ENCODE data around the gene ANKRD40CL. TPM values are rescaled to one million over a fixed set of nuclear protein-coding genes. Genes with fewer than 3 reads are reported as not detected.

ANKRD40CL gene
- polyA plus RNA-seq, 1 donor (not counting 4 experiments of a cell fraction or from before 2014, with no cell fraction given): not detected

DNA sequence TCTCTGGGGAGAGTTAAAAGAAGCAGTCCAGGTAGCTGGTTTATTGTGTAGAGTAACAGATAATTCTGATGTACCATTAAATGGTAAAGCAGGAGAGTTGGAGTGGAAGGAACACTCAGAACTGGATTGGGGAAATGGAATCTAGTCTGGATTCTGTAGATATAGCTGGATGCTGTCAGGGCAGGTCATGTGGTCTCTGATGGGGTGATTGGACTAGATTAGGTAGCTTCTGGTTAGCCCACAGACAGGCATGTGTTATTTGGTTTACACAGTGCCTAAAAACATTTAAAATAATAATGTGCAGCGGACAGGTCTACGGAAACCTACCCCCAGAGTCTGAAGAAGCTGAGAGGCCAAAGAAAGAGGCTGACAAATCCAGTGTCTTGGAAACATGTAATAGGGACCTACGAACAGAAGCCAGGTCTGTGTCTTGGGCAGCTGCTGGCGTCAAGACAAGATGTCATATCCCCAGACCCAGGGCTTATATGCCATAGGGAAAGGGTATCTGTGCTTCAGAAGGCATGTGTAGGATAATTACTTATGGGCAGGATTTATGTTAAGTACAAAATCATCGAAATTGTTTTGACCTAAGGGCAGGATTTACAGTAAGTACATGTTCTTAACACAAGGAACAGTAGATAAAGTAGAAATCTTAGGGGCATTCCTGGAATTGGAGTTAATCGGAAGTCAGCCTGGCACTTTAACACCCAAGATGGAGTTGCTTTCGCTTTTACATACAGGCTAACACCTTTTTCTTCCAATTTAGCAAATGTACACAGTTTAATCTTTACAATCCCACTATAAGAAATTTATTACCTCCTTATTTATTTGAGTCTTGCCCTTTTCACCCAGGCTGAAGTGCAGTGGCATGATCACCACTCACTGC is 35.5 kb downstream of the ANKRD40CL start:
- FAIRE-seq (no peak), DNase-seq (ENCODE audit: low read depth, low spot score) (no peak)
- H3K36me3 ChIP-seq (ENCODE audit: control insufficient read depth in 2 of 2, extremely low read depth in 1 of 2, insufficient read depth in 2 of 2, low read length in 2 of 2): no peaks in the 10 kb centered on the region
- dilution Hi-C loops (cut with MboI; ENCODE audit: extremely low pct_ligation_motif_present, low sequenced_read_pairs): no loop called here
- peaks cover 98% of the 10 kb centered on the region for H3K79me2 ChIP-seq (ENCODE audit: control insufficient read depth, insufficient read depth, low read length)
- no peak overlapping the region for H3K27ac ChIP-seq (ENCODE audit: control insufficient read depth, insufficient read depth, low read length)
- no peak overlapping the region for H3K4me2 ChIP-seq (ENCODE audit: control insufficient read depth, extremely low read depth, insufficient read depth, low read depth, low read length)
- no peaks in the 10 kb centered on the region for H3K27me3 ChIP-seq (ENCODE audit: control insufficient read depth, extremely low read depth, insufficient read depth, low read length)
- H3K9ac ChIP-seq (ENCODE audit: control insufficient read depth, extremely low read depth, insufficient read depth, low read length): no peak overlapping the region
- H2AFZ ChIP-seq (ENCODE audit: control insufficient read depth, low read length): no peak overlapping the region
- no peaks in the 10 kb centered on the region for H3K9me1 ChIP-seq (ENCODE audit: control insufficient read depth, extremely low read depth, insufficient read depth, low read length)
- H4K20me1 ChIP-seq (ENCODE audit: control insufficient read depth, extremely low read depth, insufficient read depth, low read length): peaks cover 42% of the 10 kb centered on the region
- H3K9me3 ChIP-seq (ENCODE audit: control insufficient read depth, low read depth, low read length): no peaks in the 10 kb centered on the region
- TF ChIP-seq, protein P1, sequence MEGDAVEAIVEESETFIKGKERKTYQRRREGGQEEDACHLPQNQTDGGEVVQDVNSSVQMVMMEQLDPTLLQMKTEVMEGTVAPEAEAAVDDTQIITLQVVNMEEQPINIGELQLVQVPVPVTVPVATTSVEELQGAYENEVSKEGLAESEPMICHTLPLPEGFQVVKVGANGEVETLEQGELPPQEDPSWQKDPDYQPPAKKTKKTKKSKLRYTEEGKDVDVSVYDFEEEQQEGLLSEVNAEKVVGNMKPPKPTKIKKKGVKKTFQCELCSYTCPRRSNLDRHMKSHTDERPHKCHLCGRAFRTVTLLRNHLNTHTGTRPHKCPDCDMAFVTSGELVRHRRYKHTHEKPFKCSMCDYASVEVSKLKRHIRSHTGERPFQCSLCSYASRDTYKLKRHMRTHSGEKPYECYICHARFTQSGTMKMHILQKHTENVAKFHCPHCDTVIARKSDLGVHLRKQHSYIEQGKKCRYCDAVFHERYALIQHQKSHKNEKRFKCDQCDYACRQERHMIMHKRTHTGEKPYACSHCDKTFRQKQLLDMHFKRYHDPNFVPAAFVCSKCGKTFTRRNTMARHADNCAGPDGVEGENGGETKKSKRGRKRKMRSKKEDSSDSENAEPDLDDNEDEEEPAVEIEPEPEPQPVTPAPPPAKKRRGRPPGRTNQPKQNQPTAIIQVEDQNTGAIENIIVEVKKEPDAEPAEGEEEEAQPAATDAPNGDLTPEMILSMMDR (optimal IDR thresholded peaks at IDR 0.05 in 1 of 3, IDR thresholded peaks at IDR 0.05 in 1 of 3, conservative IDR thresholded peaks at IDR 0.05 in 1 of 3; ENCODE audit: extremely low read depth in 1 of 3, insufficient read depth in 2 of 3, low read length in 3 of 3): no peak
- no peak for TF ChIP-seq EZH2 (IDR thresholded peaks at IDR 0.05; ENCODE audit: low read length)
- H3K4me1 ChIP-seq (ENCODE audit: control insufficient read depth, extremely low read depth, insufficient read depth, low read length): no peaks in the 10 kb centered on the region
- no peak overlapping the region for H3K4me3 ChIP-seq (ENCODE audit: control insufficient read depth in 2 of 3, extremely low read depth in 1 of 3, insufficient read depth in 2 of 3, low read depth in 1 of 3, low read length in 3 of 3)

DNA sequence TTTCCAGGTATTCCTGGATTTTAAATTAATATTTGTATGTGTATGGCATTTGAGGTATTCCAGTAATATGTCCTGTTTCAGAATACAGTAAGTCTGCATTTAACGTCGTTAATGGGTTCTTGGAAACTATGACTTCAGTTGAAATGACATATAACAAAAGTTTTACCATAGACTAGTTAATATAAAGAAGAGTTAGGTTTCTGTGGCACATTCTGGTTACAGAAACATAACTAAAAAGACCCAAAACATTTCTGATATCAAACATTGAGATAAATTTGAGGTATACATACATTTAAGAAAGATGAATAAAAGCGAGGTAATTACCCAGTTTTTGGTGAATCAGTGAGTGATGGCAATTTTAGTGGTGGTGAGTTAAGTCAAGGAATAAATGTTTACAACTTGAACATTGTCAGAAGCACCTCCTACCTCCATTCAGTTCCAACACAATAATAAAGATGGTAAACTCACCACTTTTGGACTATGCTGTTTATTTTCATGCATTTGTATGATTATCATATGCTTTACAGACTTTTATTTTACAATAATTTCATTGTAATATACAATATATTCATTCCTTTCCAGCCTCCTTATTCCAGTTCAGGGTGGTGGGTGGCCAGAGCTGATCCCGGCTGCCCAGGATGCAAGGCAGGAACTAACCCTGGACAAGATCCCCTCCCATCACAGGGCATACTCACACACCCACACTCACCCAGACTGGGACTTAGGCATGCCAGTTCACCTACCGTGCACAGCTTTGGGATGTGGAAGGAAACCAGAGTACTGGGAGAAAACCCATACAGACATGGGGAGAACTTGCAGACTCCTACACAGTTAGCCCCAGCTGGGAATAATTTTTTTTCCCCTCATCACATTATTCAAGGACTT is 38.2 kb downstream of the ANKRD40CL start:
- peaks cover 42% of the 10 kb centered on the region for H4K20me1 ChIP-seq (ENCODE audit: control insufficient read depth, extremely low read depth, insufficient read depth, low read length)
- no peak for FAIRE-seq

More for the DNA sequence above, 38.2 kb downstream of the ANKRD40CL start:
- Histone ChIP-seq H2AFZ (ENCODE audit: control insufficient read depth, low read length) (no peak overlapping the region), H3K36me3 (ENCODE audit: control insufficient read depth in 2 of 2, extremely low read depth in 1 of 2, insufficient read depth in 2 of 2, low read length in 2 of 2) (no peaks in the 10 kb centered on the region), H3K9me3 (ENCODE audit: control insufficient read depth, low read depth, low read length) (no peaks in the 10 kb centered on the region), H3K79me2 (ENCODE audit: control insufficient read depth, insufficient read depth, low read length) (peaks cover 98% of the 10 kb centered on the region), H3K27ac (ENCODE audit: control insufficient read depth, insufficient read depth, low read length) (no peak overlapping the region), H3K9me1 (ENCODE audit: control insufficient read depth, extremely low read depth, insufficient read depth, low read length) (no peaks in the 10 kb centered on the region), H3K4me1 (ENCODE audit: control insufficient read depth, extremely low read depth, insufficient read depth, low read length) (no peaks in the 10 kb centered on the region), H3K4me3 (ENCODE audit: control insufficient read depth in 2 of 3, extremely low read depth in 1 of 3, insufficient read depth in 2 of 3, low read depth in 1 of 3, low read length in 3 of 3) (no peak overlapping the region), H3K27me3 (ENCODE audit: control insufficient read depth, extremely low read depth, insufficient read depth, low read length) (no peaks in the 10 kb centered on the region), H3K4me2 (ENCODE audit: control insufficient read depth, extremely low read depth, insufficient read depth, low read depth, low read length) (no peak overlapping the region), H3K9ac (ENCODE audit: control insufficient read depth, extremely low read depth, insufficient read depth, low read length) (no peak overlapping the region)
- dilution Hi-C loops (cut with MboI; ENCODE audit: extremely low pct_ligation_motif_present, low sequenced_read_pairs): no loop called here
- no peak for DNase-seq (ENCODE audit: low read depth, low spot score)
- TF ChIP-seq, protein P1 (optimal IDR thresholded peaks at IDR 0.05 in 1 of 3, IDR thresholded peaks at IDR 0.05 in 1 of 3, conservative IDR thresholded peaks at IDR 0.05 in 1 of 3; ENCODE audit: extremely low read depth in 1 of 3, insufficient read depth in 2 of 3, low read length in 3 of 3): no peak
- TF ChIP-seq EZH2 (IDR thresholded peaks at IDR 0.05; ENCODE audit: low read length): no peak
